Muscle layer of duodenum (tissue), 2 donors: ENCODE measurements around the gene TEP1.
A peak's percentile ranks its signal among the peaks of the same experiment; 100 is the strongest.
"Not testable (repeated sequence)": the region's sequence is repeated elsewhere in the genome, so short reads cannot be mapped to it uniquely, and the experiment has no call there.

Experiments
- H3K27ac ChIP-seq: one replicate; pipeline ENCODE4 v1.7.0; 2013; ENCODE audit warnings: mild to moderate bottlenecking, low read length
- H3K27me3 ChIP-seq: one replicate; pipeline ENCODE4 v1.7.0; 2013; ENCODE audit warnings: low read depth, mild to moderate bottlenecking, control low read depth, low read length
- H3K36me3 ChIP-seq, 2 donors: one replicate each; pipeline ENCODE4 v1.7.0; 2013; ENCODE audit warnings: low read length in 2 of 2, control low read depth in 1 of 2, mild to moderate bottlenecking in 1 of 2; ENCODE audit not compliant: insufficient read depth in 2 of 2, control insufficient read depth in 1 of 2
- H3K4me1 ChIP-seq, 2 donors: one replicate each; pipeline ENCODE4 v1.7.0; 2013; ENCODE audit warnings: low read length in 2 of 2, mild to moderate bottlenecking in 2 of 2, control low read depth in 1 of 2, moderate library complexity in 1 of 2; ENCODE audit not compliant: insufficient read depth in 2 of 2, control insufficient read depth in 1 of 2
- H3K4me3 ChIP-seq, 2 donors: one replicate each; pipeline ENCODE4 v1.7.0; 2013; ENCODE audit warnings: low read length in 2 of 2, low read depth in 1 of 2, mild to moderate bottlenecking in 1 of 2
- H3K9me3 ChIP-seq, 2 donors: one replicate each; pipeline ENCODE4 v1.7.0; 2013; ENCODE audit warnings: low read length in 2 of 2, control low read depth in 1 of 2, mild to moderate bottlenecking in 1 of 2; ENCODE audit not compliant: control insufficient read depth in 1 of 2
- donor health status: healthy.

Gene TEP1

GRCh38 chr14:20383636-20384035 is 29.7 kb downstream of the TEP1 start:
- Histone ChIP-seq H3K9me3 (no peaks in the 10 kb centered on the region), H3K4me1 (no peaks in the 10 kb centered on the region), H3K27ac (no peak overlapping the region), H3K27me3 (no peaks in the 10 kb centered on the region), H3K4me3 (no peak overlapping the region), H3K36me3 (peaks cover 79 to 94% of the 10 kb centered on the region in 2 donors)

GRCh38 chr14:20383032-20383431 is 30.3 kb downstream of the TEP1 start:
- H3K27ac ChIP-seq, result no peak overlapping the region
- H3K9me3 ChIP-seq, result no peaks in the 10 kb centered on the region
- no peaks in the 10 kb centered on the region for H3K27me3 ChIP-seq
- H3K36me3 ChIP-seq, result peaks cover 79 to 94% of the 10 kb centered on the region in 2 donors
- no peak overlapping the region for H3K4me3 ChIP-seq
- no peaks in the 10 kb centered on the region for H3K4me1 ChIP-seq

- H3K27me3 ChIP-seq, result no peaks in the 10 kb centered on the region
- peaks cover 77 to 94% of the 10 kb centered on the region in 2 donors for H3K36me3 ChIP-seq
- no peaks in the 10 kb centered on the region for H3K4me1 ChIP-seq
- H3K9me3 ChIP-seq, result no peaks in the 10 kb centered on the region
- no peak overlapping the region for H3K4me3 ChIP-seq
- H3K27ac ChIP-seq, result no peak overlapping the region
Observed at GRCh38 chr14:20382526-20382925, 30.8 kb downstream of the TEP1 start.

- Histone ChIP-seq H3K9me3 (no peaks in the 10 kb centered on the region), H3K4me3 (no peak overlapping the region), H3K4me1 (no peaks in the 10 kb centered on the region), H3K27ac (no peak overlapping the region), H3K27me3 (no peaks in the 10 kb centered on the region), H3K36me3 (peaks cover 80 to 97% of the 10 kb centered on the region in 2 donors)
Observed at GRCh38 chr14:20381341-20381740, 32.0 kb downstream of the TEP1 start.

GRCh38 chr14:20380681-20381080 is 32.6 kb downstream of the TEP1 start:
- Histone ChIP-seq H3K4me1 (no peaks in the 10 kb centered on the region), H3K4me3 (no peak overlapping the region), H3K36me3 (peaks cover 79 to 97% of the 10 kb centered on the region in 2 donors), H3K27ac (no peak overlapping the region), H3K9me3 (no peaks in the 10 kb centered on the region), H3K27me3 (no peaks in the 10 kb centered on the region)

- Histone ChIP-seq H3K27me3 (no peaks in the 10 kb centered on the region), H3K36me3 (peaks cover 75 to 99% of the 10 kb centered on the region in 2 donors), H3K4me1 (no peaks in the 10 kb centered on the region), H3K27ac (no peak overlapping the region), H3K9me3 (no peaks in the 10 kb centered on the region), H3K4me3 (no peak overlapping the region)
Observed at GRCh38 chr14:20379743-20380142, 33.6 kb downstream of the TEP1 start.

- no peak overlapping the region for H3K27ac ChIP-seq
- no peak overlapping the region for H3K4me3 ChIP-seq
- no peaks in the 10 kb centered on the region for H3K27me3 ChIP-seq
- H3K9me3 ChIP-seq, result no peaks in the 10 kb centered on the region
- H3K36me3 ChIP-seq, result peaks cover 75 to 98% of the 10 kb centered on the region in 2 donors
- H3K4me1 ChIP-seq, result no peaks in the 10 kb centered on the region
Observed at GRCh38 chr14:20377171-20377570, 36.1 kb downstream of the TEP1 start.

- Histone ChIP-seq H3K9me3 (no peaks in the 10 kb centered on the region), H3K4me1 (no peaks in the 10 kb centered on the region), H3K27me3 (no peaks in the 10 kb centered on the region), H3K4me3 (no peak overlapping the region), H3K36me3 (peaks cover 75 to 98% of the 10 kb centered on the region in 2 donors), H3K27ac (peak overlapping the region; percentile 64)
Observed at GRCh38 chr14:20376071-20376588, 37.2 kb downstream of the TEP1 start.

- H3K27me3 ChIP-seq, result no peaks in the 10 kb centered on the region
- no peaks in the 10 kb centered on the region for H3K9me3 ChIP-seq
- peaks cover 76 to 98% of the 10 kb centered on the region in 2 donors for H3K36me3 ChIP-seq
- no peak overlapping the region for H3K4me3 ChIP-seq
- no peaks in the 10 kb centered on the region for H3K4me1 ChIP-seq
- H3K27ac ChIP-seq, result peak overlapping the region; percentile 28
Observed at GRCh38 chr14:20375471-20375870, 37.8 kb downstream of the TEP1 start.

- Histone ChIP-seq H3K36me3 (peaks cover 73 to 98% of the 10 kb centered on the region in 2 donors), H3K4me3 (no peak overlapping the region), H3K4me1 (no peaks in the 10 kb centered on the region), H3K27me3 (no peaks in the 10 kb centered on the region), H3K9me3 (no peaks in the 10 kb centered on the region), H3K27ac (no peak overlapping the region)
Observed at GRCh38 chr14:20372796-20373195, 40.5 kb downstream of the TEP1 start.

- Histone ChIP-seq H3K36me3 (peaks cover 42 to 70% of the 10 kb centered on the region in 2 donors), H3K9me3 (no peaks in the 10 kb centered on the region), H3K4me1 (no peaks in the 10 kb centered on the region), H3K27me3 (no peaks in the 10 kb centered on the region), H3K27ac (no peak overlapping the region), H3K4me3 (no peak overlapping the region)
Observed at GRCh38 chr14:20365928-20366327, 47.4 kb downstream of the TEP1 start.

GRCh38 chr14:20358474-20358873 is 54.8 kb downstream of the TEP1 start:
- peaks cover 42 to 54% of the 10 kb centered on the region in 2 donors for H3K36me3 ChIP-seq
- not testable (repeated sequence) for H3K9me3 ChIP-seq, H3K27ac ChIP-seq, H3K4me3 ChIP-seq, H3K4me1 ChIP-seq, H3K27me3 ChIP-seq
